A549 (cell line): ENCODE data around the gene ZKSCAN1. TPM values are rescaled to one million over a fixed set of nuclear protein-coding genes. Genes with fewer than 3 reads are reported as not detected.

ENCODE experiments used
- ATAC-seq, 2 experiments: fragments of 200-7000 bp in 1 of 2; fragments of >200 bp in 1 of 2; cut with Nextera tagmentation in 1 of 2; cut with Tn5 transposase in 1 of 2; 3 replicates each; pipeline versions ENCODE4 v1.8.0 to v1.9.1; 2018 to 2020; ENCODE audit warnings: mild to moderate bottlenecking in 1 of 2, moderate library complexity in 1 of 2
- CTCF ChIA-PET: fragments of 300-600 bp; sonication (Branson Sonifier 250); formaldehyde crosslinking; extraction: SDS; loops from one replicate; lab custom pipeline; 2021; ENCODE audit warnings: antibody characterized with exemption, inconsistent platforms; lab: Yijun Ruan, JAX
- POLR2A ChIA-PET: fragments of 350-600 bp; formaldehyde crosslinking; extraction: SDS; loops from one replicate; lab custom pipeline; 2021; ENCODE audit warnings: antibody characterized with exemption, inconsistent platforms; lab: Yijun Ruan, JAX
- DNase-seq, 2 experiments: peaks; one replicate each; pipeline versions ENCODE4 v3.0.0 to v3.0.0-alpha.2; 2011 to 2016; ENCODE audit warnings: low read depth in 1 of 2, low spot score in 1 of 2
- FAIRE-seq: peaks from 2 replicates; lab custom pipeline; 2011; peaks lifted over from hg19 to GRCh38; lab: Jason Lieb, UNC
- H3K27ac ChIP-seq, 2 experiments: fragments of >200 bp; sonication (Bioruptor Twin); formaldehyde crosslinking; 3 replicates each; pipeline ENCODE4 v1.5.1; 2016 to 2017
- H3K4me1 ChIP-seq: fragments of >200 bp; sonication (Bioruptor Twin); formaldehyde crosslinking; 3 replicates; pipeline ENCODE4 v1.6.1; 2016
- H3K4me2 ChIP-seq: fragments of >200 bp; sonication (Bioruptor Twin); formaldehyde crosslinking; 3 replicates; pipeline ENCODE4 v1.6.1; 2016
- H3K4me3 ChIP-seq: fragments of >200 bp; sonication (Bioruptor Twin); formaldehyde crosslinking; 3 replicates; pipeline ENCODE4 v1.5.1; 2016
- H3K9me3 ChIP-seq: fragments of >200 bp; sonication (Bioruptor Twin); formaldehyde crosslinking; 3 replicates; pipeline ENCODE4 v1.6.1; 2016
- CBX2 ChIP-seq: fragments of 200-600 bp; sonication (generic); IDR thresholded peaks from 2 replicates; pipeline ENCODE4 v1.6.1; 2016; ENCODE audit warnings: low read depth, mild to moderate bottlenecking, borderline replicate concordance
- CEBPB ChIP-seq, 2 experiments: fragments of >200 bp in 1 of 2; sonication (Bioruptor Twin) in 1 of 2; formaldehyde crosslinking in 1 of 2; IDR thresholded peaks; 2 replicates each; pipeline ENCODE4 v1.6.1; 2012 to 2016
- ELK1 ChIP-seq: fragments of 150-350 bp; IDR thresholded peaks from 2 replicates; pipeline ENCODE4 v1.6.1; 2014; ENCODE audit warnings: low read depth, mild to moderate bottlenecking, low read length
- EP300 ChIP-seq, 2 experiments: fragments of >200 bp; sonication (Bioruptor Twin); formaldehyde crosslinking; IDR thresholded peaks; 2 replicates in 1 of 2; 3 replicates in 1 of 2; pipeline ENCODE4 v1.6.1; 2016 to 2017
- HOXB13 ChIP-seq: fragments of 250-450 bp; sonication (Bioruptor Pico); IDR thresholded peaks from 2 replicates; pipeline ENCODE4 v1.5.0; 2020; ENCODE audit warnings: low read depth, mild to moderate bottlenecking, moderate library complexity
- HOXB5 ChIP-seq: fragments of 250-450 bp; sonication (Bioruptor Pico); IDR thresholded peaks from 2 replicates; pipeline ENCODE4 v1.5.0; 2020; ENCODE audit warnings: mild to moderate bottlenecking, moderate library complexity
- MYC ChIP-seq: IDR thresholded peaks from 2 replicates; pipeline ENCODE4 v1.6.1; 2012; ENCODE audit warnings: mild to moderate bottlenecking, inconsistent platforms, low read length, improper control_type of control experiment, borderline replicate concordance
- NFE2L2 ChIP-seq: fragments of 150-350 bp; conservative IDR thresholded peaks from 2 replicates; pipeline ENCODE4 v1.6.1; 2014; ENCODE audit warnings: low read length
- POLR2AphosphoS2 ChIP-seq: conservative IDR thresholded peaks from 2 replicates; pipeline ENCODE4 v1.6.1; 2012; ENCODE audit warnings: low read length, improper control_type of control experiment, inconsistent platforms
- RCOR1 ChIP-seq: fragments of 150-350 bp; IDR thresholded peaks from 2 replicates; pipeline ENCODE4 v1.6.1; 2014; ENCODE audit warnings: antibody characterized with exemption, low read length, low read depth
- SREBF2 ChIP-seq: fragments of 450-650 bp; IDR thresholded peaks from 2 replicates; pipeline ENCODE4 v1.6.1; 2014; ENCODE audit warnings: mild to moderate bottlenecking, moderate library complexity
- TFCP2L1 ChIP-seq: fragments of 250-450 bp; sonication (Bioruptor Pico); IDR thresholded peaks from 2 replicates; pipeline ENCODE4 v1.5.0; 2021; ENCODE audit warnings: mild to moderate bottlenecking
- USF2 ChIP-seq: fragments of 450-650 bp; IDR thresholded peaks from 2 replicates; pipeline ENCODE4 v1.6.1; 2014; ENCODE audit warnings: antibody characterized with exemption
- ZC3H11A ChIP-seq: fragments of 450-650 bp; IDR thresholded peaks from 2 replicates; pipeline ENCODE4 v1.6.1; 2014; ENCODE audit warnings: antibody characterized with exemption, mild to moderate bottlenecking
- WGBS: methylation state at CpG from one replicate; pipeline ENCODE4 v1.1.6; 2017; ENCODE audit errors: missing lambda C conversion rate; 5-methylcytosine and 5-hydroxymethylcytosine counted together
- polyA plus RNA-seq, 4 experiments: library from polyadenylated mRNA; depleted of rRNA in 3 of 4; stranded (reverse); fragments of >200 nt; fragmentation: RNase III in 1 of 4; extraction: RNeasy Plus Mini Kit Qiagen cat#74134 plus additional on column Dnase treatment in 1 of 4; gene quantifications; 2 replicates in 3 of 4; 3 replicates in 1 of 4; pipeline ENCODE4 v1.2.3, GENCODE V29; 2011 to 2017
- TF ChIP-seq, protein P1 (sequence below): fragments of 250-450 bp; sonication (Bioruptor Pico); IDR thresholded peaks from 2 replicates; pipeline ENCODE4 v1.5.0; 2020; ENCODE audit warnings: low read depth, mild to moderate bottlenecking, moderate library complexity

The ZKSCAN1 gene
- polyA plus RNA-seq, 2 of the 4 experiments (the other 2 are of a cell fraction) = 11.4 to 23.9 TPM

- peak; percentile 5 to 18; a peak in 4 of 6 replicates for ATAC-seq
- ChIA-PET CTCF (interaction anchor here (0.6 to 1.5 kb wide), 4 partner anchors 10 to 317 kb away, joined by 3 to 5 read pairs (median 4); partner anchors contain the start of genes AP4M1 and MCM7), POLR2A (interaction anchor here (4.8 kb wide), 1 partner anchor 11 kb away, joined by 46 read pairs; the partner anchor contains the start of genes AP4M1 and MCM7)
- peaks cover 14% of the 10 kb centered on the region for H3K4me1 ChIP-seq
- TF ChIP-seq USF2 (no peak), CEBPB (IDR thresholded peaks at IDR 0.05) (no peak), MYC (no peak), RCOR1 (no peak), SREBF2 (no peak), ELK1 (no peak), ZC3H11A (no peak), TFCP2L1 (CRISPR knock-in tag) (no peak), EP300 (IDR thresholded peaks at IDR 0.05) (no peak), POLR2AphosphoS2 (no peak), CBX2 (no peak), HOXB5 (no peak), HOXB13 (CRISPR knock-in tag) (no peak), NFE2L2 (no peak)
- TF ChIP-seq, protein P1, sequence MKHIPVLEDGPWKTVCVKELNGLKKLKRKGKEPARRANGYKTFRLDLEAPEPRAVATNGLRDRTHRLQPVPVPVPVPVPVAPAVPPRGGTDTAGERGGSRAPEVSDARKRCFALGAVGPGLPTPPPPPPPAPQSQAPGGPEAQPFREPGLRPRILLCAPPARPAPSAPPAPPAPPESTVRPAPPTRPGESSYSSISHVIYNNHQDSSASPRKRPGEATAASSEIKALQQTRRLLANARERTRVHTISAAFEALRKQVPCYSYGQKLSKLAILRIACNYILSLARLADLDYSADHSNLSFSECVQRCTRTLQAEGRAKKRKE (CRISPR knock-in tag) = no peak
- TF ChIP-seq, all 56 proteins: peak for 0
- H3K4me3 ChIP-seq = no peak overlapping the region
- DNase-seq = no peak
- no peaks in the 10 kb centered on the region for H3K9me3 ChIP-seq
- WGBS = 96% methylated on average over 14 of the region's 14 CpGs
- no peak for FAIRE-seq
- no peak overlapping the region for H3K27ac ChIP-seq
- no peak overlapping the region for H3K4me2 ChIP-seq
Measured at GRCh38 chr7:100090527-100091410, 75.4 kb downstream of the ZKSCAN1 start.

Other genes starting within 250 kb of the ZKSCAN1 start
- gene CYP3A4, start 231.4 kb upstream of the ZKSCAN1 start, polyA plus RNA-seq (2011; rRNA removed) = not detected in 2 replicates
- gene CYP3A4, start 231.4 kb upstream of the ZKSCAN1 start, polyA plus RNA-seq (2017; fragmentation: RNase III; extraction: RNeasy Plus Mini Kit Qiagen cat#74134 plus additional on column Dnase treatment) = 0.03 TPM in 1 of 3 replicates, not detected in the others
- gene CYP3A43, start 187.6 kb upstream of the ZKSCAN1 start, polyA plus RNA-seq (2011; rRNA removed) = not detected in 2 replicates
- not detected in 3 replicates for gene CYP3A43, start 187.6 kb upstream of the ZKSCAN1 start, polyA plus RNA-seq (2017; fragmentation: RNase III; extraction: RNeasy Plus Mini Kit Qiagen cat#74134 plus additional on column Dnase treatment)
- gene OR2AE1, start 138.6 kb upstream of the ZKSCAN1 start, polyA plus RNA-seq (2011; rRNA removed) = 0.09 and 0.15 TPM in 2 replicates
- not detected in 3 replicates for gene OR2AE1, start 138.6 kb upstream of the ZKSCAN1 start, polyA plus RNA-seq (2017; fragmentation: RNase III; extraction: RNeasy Plus Mini Kit Qiagen cat#74134 plus additional on column Dnase treatment)
- 33.8 and 34.3 TPM in 2 replicates for gene TRIM4, start 96.1 kb upstream of the ZKSCAN1 start, polyA plus RNA-seq (2011; rRNA removed)
- 25.6 to 26.5 TPM (median 25.9 TPM) in 3 replicates for gene TRIM4, start 96.1 kb upstream of the ZKSCAN1 start, polyA plus RNA-seq (2017; fragmentation: RNase III; extraction: RNeasy Plus Mini Kit Qiagen cat#74134 plus additional on column Dnase treatment)
- 0.30 and 0.36 TPM in 2 replicates for gene GJC3, start 86.0 kb upstream of the ZKSCAN1 start, polyA plus RNA-seq (2011; rRNA removed)
- gene GJC3, start 86.0 kb upstream of the ZKSCAN1 start, polyA plus RNA-seq (2017; fragmentation: RNase III; extraction: RNeasy Plus Mini Kit Qiagen cat#74134 plus additional on column Dnase treatment) = 0.10 to 0.20 TPM in 2 of 3 replicates, not detected in the other
- gene AZGP1, start 39.6 kb upstream of the ZKSCAN1 start, polyA plus RNA-seq (2011; rRNA removed) = 0.13 and 0.48 TPM in 2 replicates
- 0.07 TPM in 1 of 3 replicates, not detected in the others for gene AZGP1, start 39.6 kb upstream of the ZKSCAN1 start, polyA plus RNA-seq (2017; fragmentation: RNase III; extraction: RNeasy Plus Mini Kit Qiagen cat#74134 plus additional on column Dnase treatment)
- 17.9 and 18.3 TPM in 2 replicates for gene ZSCAN21, start 34.2 kb downstream of the ZKSCAN1 start, polyA plus RNA-seq (2011; rRNA removed)
- 8.3 to 9.2 TPM (median 9.1 TPM) in 3 replicates for gene ZSCAN21, start 34.2 kb downstream of the ZKSCAN1 start, polyA plus RNA-seq (2017; fragmentation: RNase III; extraction: RNeasy Plus Mini Kit Qiagen cat#74134 plus additional on column Dnase treatment)
- 29.0 and 30.2 TPM in 2 replicates for gene ZNF3, start 66.1 kb downstream of the ZKSCAN1 start, polyA plus RNA-seq (2011; rRNA removed)
- gene ZNF3, start 66.1 kb downstream of the ZKSCAN1 start, polyA plus RNA-seq (2017; fragmentation: RNase III; extraction: RNeasy Plus Mini Kit Qiagen cat#74134 plus additional on column Dnase treatment) = 19.9 to 23.7 TPM (median 22.5 TPM) in 3 replicates
- gene COPS6, start 73.4 kb downstream of the ZKSCAN1 start, polyA plus RNA-seq (2011; rRNA removed) = 190 and 192 TPM in 2 replicates
- 205 to 295 TPM (median 219 TPM) in 3 replicates for gene COPS6, start 73.4 kb downstream of the ZKSCAN1 start, polyA plus RNA-seq (2017; fragmentation: RNase III; extraction: RNeasy Plus Mini Kit Qiagen cat#74134 plus additional on column Dnase treatment)
- gene MCM7, start 85.8 kb downstream of the ZKSCAN1 start, polyA plus RNA-seq (2011; rRNA removed) = 138 and 145 TPM in 2 replicates
- gene MCM7, start 85.8 kb downstream of the ZKSCAN1 start, polyA plus RNA-seq (2017; fragmentation: RNase III; extraction: RNeasy Plus Mini Kit Qiagen cat#74134 plus additional on column Dnase treatment) = 265 to 287 TPM (median 280 TPM) in 3 replicates
- 13.7 and 16.6 TPM in 2 replicates for gene AP4M1, start 86.0 kb downstream of the ZKSCAN1 start, polyA plus RNA-seq (2011; rRNA removed)
- gene AP4M1, start 86.0 kb downstream of the ZKSCAN1 start, polyA plus RNA-seq (2017; fragmentation: RNase III; extraction: RNeasy Plus Mini Kit Qiagen cat#74134 plus additional on column Dnase treatment) = 16.5 to 18.3 TPM (median 18.1 TPM) in 3 replicates
- 36.2 and 45.1 TPM in 2 replicates for gene TAF6, start 103.8 kb downstream of the ZKSCAN1 start, polyA plus RNA-seq (2011; rRNA removed)
- 57.0 to 62.5 TPM (median 57.1 TPM) in 3 replicates for gene TAF6, start 103.8 kb downstream of the ZKSCAN1 start, polyA plus RNA-seq (2017; fragmentation: RNase III; extraction: RNeasy Plus Mini Kit Qiagen cat#74134 plus additional on column Dnase treatment)
- gene CNPY4, start 104.0 kb downstream of the ZKSCAN1 start, polyA plus RNA-seq (2011; rRNA removed) = 11.3 and 11.7 TPM in 2 replicates
- 16.8 to 26.2 TPM (median 22.8 TPM) in 3 replicates for gene CNPY4, start 104.0 kb downstream of the ZKSCAN1 start, polyA plus RNA-seq (2017; fragmentation: RNase III; extraction: RNeasy Plus Mini Kit Qiagen cat#74134 plus additional on column Dnase treatment)
- 0.45 and 0.63 TPM in 2 replicates for gene MBLAC1, start 111.4 kb downstream of the ZKSCAN1 start, polyA plus RNA-seq (2011; rRNA removed)
- gene MBLAC1, start 111.4 kb downstream of the ZKSCAN1 start, polyA plus RNA-seq (2017; fragmentation: RNase III; extraction: RNeasy Plus Mini Kit Qiagen cat#74134 plus additional on column Dnase treatment) = 2.5 to 3.3 TPM (median 2.6 TPM) in 3 replicates
- gene LAMTOR4, start 133.3 kb downstream of the ZKSCAN1 start, polyA plus RNA-seq (2011; rRNA removed) = 123 and 152 TPM in 2 replicates
- gene LAMTOR4, start 133.3 kb downstream of the ZKSCAN1 start, polyA plus RNA-seq (2017; fragmentation: RNase III; extraction: RNeasy Plus Mini Kit Qiagen cat#74134 plus additional on column Dnase treatment) = 168 to 180 TPM (median 177 TPM) in 3 replicates
- 3.4 and 5.7 TPM in 2 replicates for gene TRAPPC14, start 143.1 kb downstream of the ZKSCAN1 start, polyA plus RNA-seq (2011; rRNA removed)
- 12.0 to 15.6 TPM (median 14.1 TPM) in 3 replicates for gene TRAPPC14, start 143.1 kb downstream of the ZKSCAN1 start, polyA plus RNA-seq (2017; fragmentation: RNase III; extraction: RNeasy Plus Mini Kit Qiagen cat#74134 plus additional on column Dnase treatment)
- gene GAL3ST4, start 153.0 kb downstream of the ZKSCAN1 start, polyA plus RNA-seq (2011; rRNA removed) = 0.27 and 0.56 TPM in 2 replicates
- gene GAL3ST4, start 153.0 kb downstream of the ZKSCAN1 start, polyA plus RNA-seq (2017; fragmentation: RNase III; extraction: RNeasy Plus Mini Kit Qiagen cat#74134 plus additional on column Dnase treatment) = 0.08 to 0.16 TPM (median 0.10 TPM) in 3 replicates
- 1.1 and 1.8 TPM in 2 replicates for gene GPC2, start 161.8 kb downstream of the ZKSCAN1 start, polyA plus RNA-seq (2011; rRNA removed)
- 1.9 to 3.0 TPM (median 2.9 TPM) in 3 replicates for gene GPC2, start 161.8 kb downstream of the ZKSCAN1 start, polyA plus RNA-seq (2017; fragmentation: RNase III; extraction: RNeasy Plus Mini Kit Qiagen cat#74134 plus additional on column Dnase treatment)
- 0.25 and 0.36 TPM in 2 replicates for gene STAG3, start 162.3 kb downstream of the ZKSCAN1 start, polyA plus RNA-seq (2011; rRNA removed)
- gene STAG3, start 162.3 kb downstream of the ZKSCAN1 start, polyA plus RNA-seq (2017; fragmentation: RNase III; extraction: RNeasy Plus Mini Kit Qiagen cat#74134 plus additional on column Dnase treatment) = 0.50 to 0.66 TPM (median 0.55 TPM) in 3 replicates
- not detected in 2 replicates for gene PVRIG, start 204.4 kb downstream of the ZKSCAN1 start, polyA plus RNA-seq (2011; rRNA removed)
- gene PVRIG, start 204.4 kb downstream of the ZKSCAN1 start, polyA plus RNA-seq (2017; fragmentation: RNase III; extraction: RNeasy Plus Mini Kit Qiagen cat#74134 plus additional on column Dnase treatment) = not detected in 3 replicates